CD4-positive, alpha-beta T cell treated with Interleukin-2 at 100 ng/mL for 4 hours (primary cell): ENCODE results near the gene RNU6-1.

Experiments used
- DNase-seq: peaks from one replicate; pipeline ENCODE4 v3.0.0-alpha.2; 2020; ENCODE audit warnings: low spot score

RNU6-1 gene

GRCh38 chr15:67832897-67833709 lies 6.7 kb downstream of the RNU6-1 start:
- DNase-seq: no peak

DNA sequence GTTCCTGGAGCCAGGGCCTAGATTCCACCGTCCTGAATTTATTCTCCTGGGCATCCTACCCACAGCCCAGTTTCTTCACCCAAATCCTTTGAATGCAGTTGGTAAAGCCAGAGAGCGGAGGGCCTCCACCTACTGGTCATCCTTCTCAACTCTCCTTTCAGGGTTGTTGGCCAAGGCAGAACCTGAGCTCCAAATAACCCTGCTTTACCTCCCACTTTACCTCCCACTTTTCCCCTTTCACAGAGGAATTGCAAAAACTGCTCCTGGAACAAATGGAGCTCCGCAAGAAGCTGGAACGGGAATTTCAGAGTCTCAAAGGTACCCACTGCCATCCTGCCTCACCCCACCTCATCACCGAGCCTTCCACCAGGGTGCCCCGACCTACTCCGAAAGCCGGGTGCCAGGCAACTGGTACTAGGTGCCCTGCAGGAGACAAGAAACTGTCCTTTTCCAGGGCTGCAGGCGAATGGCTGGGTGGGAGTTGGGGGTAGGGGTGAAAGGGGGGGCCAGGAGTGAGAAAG lies 7.8 kb downstream of the RNU6-1 start:
- no peak for DNase-seq

- DNase-seq: no peak
Observed at GRCh38 chr15:67831363-67831762, 8.5 kb downstream of the RNU6-1 start.

DNA sequence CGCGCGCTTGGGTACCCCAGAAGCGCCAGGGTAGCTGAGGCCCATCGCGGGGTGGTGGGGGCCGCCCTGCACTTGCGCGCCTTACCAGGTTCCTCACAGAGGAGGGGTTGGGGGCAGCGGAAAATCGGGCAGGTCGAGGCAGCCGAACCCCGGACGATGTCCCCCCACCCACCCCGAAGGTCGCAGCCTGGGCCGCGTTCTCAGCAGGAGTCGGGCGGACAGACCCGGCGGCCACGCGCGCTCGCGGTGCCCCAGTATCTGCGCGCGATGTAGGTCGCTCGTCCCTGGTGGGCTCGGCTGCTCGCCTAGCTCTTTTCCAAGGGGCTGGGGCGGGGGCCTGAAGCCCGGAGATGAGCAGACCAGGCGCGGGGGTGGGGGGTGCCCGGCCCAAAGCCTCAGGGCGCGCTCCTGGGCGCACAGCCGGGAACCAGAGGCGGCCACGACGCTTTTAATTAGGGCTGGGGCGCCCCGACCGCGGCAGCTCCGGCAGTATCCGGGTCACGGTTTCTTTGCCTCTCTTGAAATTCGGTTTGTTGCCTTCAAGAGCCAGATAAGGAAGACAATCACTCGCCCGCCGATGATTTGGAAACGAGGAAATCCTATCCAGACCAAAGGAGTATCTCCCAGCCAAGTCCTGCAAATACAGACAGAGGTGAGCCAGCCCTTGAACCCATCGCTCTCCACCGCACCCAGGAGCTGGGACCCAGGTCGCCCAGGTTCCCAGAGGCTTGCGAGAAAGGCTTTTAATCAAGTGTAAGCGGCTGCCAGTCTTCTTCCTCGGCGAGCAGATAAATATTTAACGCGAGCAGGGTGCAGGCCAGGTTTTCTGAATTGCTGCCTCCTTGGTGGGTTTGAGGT lies 10.0 kb downstream of the RNU6-1 start:
- no peak for DNase-seq

DNA sequence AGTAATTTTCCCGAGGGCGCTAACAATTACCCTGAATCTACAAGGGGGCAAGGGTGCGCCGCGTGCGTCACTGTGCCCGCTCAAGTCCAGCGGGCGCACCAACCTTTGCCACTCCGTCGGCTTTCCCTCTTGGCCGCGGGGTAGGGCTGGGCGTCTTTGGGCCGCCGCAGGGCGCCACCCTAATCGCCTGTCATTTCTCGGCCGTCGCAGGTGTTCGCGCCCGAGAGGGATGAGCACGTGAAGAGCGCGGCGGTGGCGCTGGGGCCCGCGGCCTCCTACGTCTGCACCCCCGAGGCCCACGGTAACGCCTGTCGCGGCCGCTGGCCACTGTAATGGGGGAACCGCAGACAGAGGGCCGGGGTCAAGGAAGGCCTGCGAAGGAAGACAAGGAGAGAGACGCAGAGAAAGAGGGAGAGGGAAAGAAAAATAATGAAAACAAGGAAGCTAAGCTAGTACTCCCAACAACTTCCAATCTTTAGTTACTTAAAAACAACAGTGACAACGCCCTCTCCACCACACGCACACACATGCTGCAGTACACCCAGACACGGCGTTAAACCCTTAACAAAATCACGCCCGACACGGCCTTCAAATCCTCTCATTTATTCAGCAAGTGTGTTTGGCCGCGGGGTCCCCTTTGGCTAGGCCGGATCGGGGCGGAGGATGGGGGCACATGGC lies 10.7 kb downstream of the RNU6-1 start:
- no peak for DNase-seq

GRCh38 chr15:67828278-67828968 lies 11.4 kb downstream of the RNU6-1 start:
- no peak for DNase-seq

DNA sequence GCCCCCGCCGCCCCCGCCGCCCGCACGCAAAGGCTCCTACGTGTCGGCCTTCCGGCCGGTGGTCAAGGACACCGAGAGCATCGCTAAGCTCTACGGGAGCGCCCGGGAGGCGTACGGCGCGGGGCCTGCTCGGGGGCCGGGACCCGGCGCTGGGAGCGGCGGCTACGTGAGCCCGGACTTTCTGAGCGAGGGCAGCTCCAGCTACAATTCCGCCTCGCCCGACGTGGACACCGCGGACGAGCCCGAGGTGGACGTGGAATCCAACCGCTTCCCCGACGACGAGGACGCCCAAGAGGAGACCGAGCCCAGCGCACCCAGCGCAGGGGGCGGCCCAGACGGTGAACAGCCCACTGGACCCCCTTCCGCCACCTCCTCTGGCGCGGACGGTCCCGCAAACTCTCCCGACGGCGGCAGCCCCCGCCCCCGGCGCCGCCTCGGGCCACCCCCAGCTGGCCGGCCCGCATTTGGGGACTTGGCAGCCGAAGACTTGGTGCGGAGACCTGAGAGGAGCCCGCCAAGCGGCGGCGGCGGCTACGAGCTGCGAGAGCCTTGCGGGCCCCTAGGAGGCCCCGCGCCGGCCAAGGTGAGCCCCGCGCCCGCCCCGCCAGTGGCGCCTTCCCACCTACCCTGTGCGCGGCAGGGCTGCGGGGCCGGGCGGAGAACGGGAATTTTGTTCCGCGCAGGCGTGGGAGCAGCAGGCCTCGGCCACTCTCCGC lies 12.1 kb downstream of the RNU6-1 start:
- no peak for DNase-seq

GRCh38 chr15:67826717-67827561 lies 12.9 kb downstream of the RNU6-1 start:
- DNase-seq: no peak

DNA sequence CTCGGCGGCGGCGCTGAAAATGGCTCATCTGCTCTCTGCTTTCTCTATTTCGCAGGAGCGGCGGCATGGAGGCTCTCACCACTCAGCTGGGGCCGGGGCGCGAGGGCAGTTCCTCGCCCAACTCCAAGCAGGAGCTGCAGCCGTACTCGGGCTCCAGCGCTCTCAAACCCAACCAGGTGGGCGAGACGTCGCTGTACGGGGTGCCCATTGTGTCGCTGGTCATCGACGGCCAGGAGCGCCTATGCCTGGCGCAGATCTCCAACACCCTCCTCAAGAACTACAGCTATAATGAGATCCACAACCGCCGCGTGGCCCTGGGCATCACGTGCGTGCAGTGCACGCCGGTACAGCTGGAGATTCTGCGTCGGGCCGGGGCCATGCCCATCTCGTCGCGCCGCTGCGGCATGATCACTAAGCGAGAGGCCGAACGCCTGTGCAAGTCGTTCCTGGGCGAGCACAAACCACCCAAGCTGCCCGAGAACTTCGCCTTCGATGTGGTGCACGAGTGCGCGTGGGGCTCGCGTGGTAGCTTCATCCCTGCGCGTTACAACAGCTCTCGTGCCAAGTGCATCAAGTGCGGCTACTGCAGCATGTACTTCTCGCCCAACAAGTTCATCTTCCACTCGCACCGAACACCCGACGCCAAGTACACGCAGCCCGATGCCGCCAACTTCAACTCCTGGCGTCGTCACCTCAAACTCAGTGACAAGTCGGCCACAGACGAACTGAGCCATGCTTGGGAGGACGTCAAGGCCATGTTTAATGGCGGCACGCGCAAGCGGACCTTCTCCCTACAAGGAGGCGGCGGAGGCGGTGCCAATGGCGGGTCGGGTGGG lies 13.7 kb downstream of the RNU6-1 start:
- DNase-seq: no peak

GRCh38 chr15:67824976-67825880 lies 14.6 kb downstream of the RNU6-1 start, which contains the start of gene SKOR1:
Gene SKOR1, plus strand, starts transcription at chr15:67825509. Its CDS starts 94 bp downstream, at chr15:67825603.
- no peak for DNase-seq

DNA sequence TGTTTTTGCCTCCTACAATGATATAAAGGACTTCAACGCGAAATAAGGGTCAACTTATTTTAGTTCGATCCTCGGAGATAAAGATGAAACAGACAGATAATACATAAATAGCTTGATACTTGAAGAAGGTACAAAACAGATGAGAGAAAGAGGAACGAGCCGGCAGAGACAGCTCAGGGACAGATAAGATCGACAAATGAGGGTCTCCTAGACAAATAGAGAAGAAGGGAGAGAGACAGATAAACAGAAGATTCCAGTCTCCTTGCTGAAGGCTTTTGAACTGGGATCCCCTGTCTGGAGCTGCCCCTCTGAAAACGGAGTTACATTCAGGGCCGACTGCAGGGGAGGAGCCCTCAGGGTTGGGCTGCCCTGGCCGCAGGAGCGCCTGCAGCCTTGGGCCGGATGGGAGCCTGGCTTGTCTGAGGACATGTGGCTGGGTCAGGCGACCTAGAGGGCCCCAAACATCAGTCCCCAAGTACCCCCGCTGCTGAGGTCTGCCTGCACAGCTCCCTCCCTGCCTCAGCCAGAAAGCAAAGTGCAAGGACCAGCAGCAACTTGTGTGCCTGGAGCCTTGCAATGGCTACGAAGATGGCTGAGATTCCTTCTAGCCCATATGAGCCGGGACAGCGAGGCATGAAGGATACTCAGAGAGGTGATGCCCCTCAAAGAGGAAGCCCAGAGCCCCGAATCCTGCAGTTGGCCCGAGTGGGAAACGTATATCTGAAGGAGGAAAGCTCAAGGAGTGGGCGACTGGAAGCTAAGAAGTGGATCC lies 15.5 kb downstream of the RNU6-1 start:
- no peak for DNase-seq

- no peak for DNase-seq
Observed at GRCh38 chr15:67823314-67824196, 16.3 kb downstream of the RNU6-1 start.

DNA sequence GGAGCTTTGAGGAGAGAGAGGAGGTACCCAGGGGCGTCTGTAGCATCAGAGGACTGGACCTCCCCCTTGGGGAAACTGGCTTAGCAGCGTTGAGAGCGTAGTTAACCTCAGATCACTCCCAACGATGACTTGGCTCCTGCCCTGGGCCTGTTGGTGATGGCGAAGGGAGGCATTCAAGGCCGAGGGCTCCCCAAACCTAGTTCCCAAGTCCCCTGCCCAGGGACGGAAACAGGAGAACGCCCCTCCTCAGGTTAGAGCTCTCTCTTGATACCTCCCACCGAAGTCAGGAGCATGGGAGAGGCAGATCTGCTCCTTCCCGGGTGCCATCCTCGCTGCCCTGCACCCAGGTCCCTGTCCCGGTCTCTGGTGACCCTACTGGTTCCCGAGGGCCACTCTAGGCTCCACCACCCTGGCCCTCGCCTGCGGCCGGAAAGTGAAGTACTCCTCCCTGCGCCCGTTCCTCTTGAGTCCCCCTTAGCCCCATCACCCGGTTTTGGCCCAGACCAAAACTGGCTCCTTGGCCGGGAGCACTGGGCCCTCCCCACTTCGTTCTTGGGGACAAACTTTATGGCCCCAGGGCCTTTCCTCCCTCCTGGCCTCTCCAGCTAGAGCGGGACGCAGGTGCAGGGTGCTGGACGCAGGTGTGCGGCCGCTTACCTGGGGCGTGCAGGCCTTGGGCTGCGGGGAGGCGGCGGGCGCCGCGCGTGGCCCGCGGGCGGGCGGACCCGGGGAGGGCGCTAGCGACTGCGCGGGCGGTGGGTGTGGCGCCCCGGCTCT lies 17.1 kb downstream of the RNU6-1 start:
- no peak for DNase-seq

GRCh38 chr15:67821784-67822440 lies 17.9 kb downstream of the RNU6-1 start:
- no peak for DNase-seq
